NCI-H2107 treated with DMSO at 0.1 percent for 48 hours (cell line): ENCODE data around the gene SLC7A10.
A peak's percentile ranks its signal among the peaks of the same experiment; 100 is the strongest.
"Not testable (repeated sequence)": the region's sequence is repeated elsewhere in the genome, so short reads cannot be mapped to it uniquely, and the experiment has no call there.

ENCODE experiments used
- DNase-seq: peaks from one replicate; lab custom pipeline; 2025; ENCODE audit not compliant: unreplicated experiment; lab: John Stamatoyannopoulos, UW

SLC7A10 gene

DNA sequence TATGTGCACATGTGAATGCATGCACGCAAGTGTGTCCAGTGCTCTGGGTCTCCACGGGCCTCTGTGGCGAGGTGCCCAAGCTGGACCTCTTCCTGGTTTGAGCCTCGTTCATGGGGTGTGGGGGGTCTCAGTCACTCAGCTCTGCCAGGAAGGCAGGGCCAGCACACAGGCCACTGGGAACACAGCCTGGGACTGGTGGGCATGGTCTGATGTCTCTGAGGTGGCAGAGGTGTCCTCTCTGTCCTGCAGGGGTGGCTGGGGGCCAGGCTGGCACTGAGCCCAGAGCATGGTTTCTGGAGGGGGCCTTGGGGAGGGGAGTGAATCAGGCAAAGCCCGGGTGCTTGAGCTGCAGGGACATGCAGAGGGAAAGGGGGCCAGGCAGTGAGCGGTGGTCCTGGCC is 22.1 kb downstream of the SLC7A10 start:
- DNase-seq, result no peak

DNA sequence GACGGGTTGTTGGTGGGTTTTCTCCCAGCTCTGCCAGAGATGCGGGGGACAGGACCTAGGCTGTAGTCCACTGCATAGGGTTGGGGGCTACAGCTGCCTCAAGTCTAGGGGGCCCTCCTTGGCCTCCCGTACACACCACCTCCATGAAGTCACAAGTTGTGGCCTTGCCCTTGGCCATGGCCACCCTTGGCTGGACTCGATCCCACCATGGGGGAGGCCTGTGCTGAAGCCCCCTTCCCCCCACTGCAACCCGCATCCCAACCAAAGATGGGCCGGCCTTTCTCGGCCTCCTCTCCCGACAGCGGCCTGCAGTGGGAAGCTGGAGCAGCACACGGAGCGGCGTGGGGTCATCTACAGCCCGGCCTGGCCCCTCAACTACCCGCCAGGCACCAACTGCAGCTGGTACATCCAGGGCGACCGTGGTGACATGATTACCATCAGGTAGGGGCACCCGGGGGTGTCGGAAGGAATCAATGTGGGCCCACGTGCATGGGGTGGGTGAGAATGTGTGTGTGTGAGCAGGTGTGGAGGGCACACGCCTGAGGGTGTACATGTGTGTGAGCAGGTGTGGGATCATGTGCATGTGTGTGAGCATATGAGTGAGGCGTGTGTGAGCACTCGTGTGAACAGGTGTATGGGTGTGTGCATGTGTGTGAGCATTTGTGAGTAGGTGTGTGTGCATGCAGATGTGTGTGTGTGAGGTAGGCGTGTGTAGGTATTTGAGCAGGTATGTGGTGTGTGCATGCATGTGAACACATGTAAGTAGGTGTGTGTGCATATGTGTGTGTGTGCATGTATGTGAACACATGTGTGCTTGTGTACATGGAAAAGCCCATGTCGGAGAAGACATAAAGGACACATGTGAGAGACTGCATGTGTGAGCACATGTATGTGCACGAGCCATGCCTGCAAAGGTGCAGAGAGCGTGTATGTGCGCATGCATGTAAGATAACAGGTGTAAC is 22.8 kb downstream of the SLC7A10 start:
- no peak for DNase-seq

DNA sequence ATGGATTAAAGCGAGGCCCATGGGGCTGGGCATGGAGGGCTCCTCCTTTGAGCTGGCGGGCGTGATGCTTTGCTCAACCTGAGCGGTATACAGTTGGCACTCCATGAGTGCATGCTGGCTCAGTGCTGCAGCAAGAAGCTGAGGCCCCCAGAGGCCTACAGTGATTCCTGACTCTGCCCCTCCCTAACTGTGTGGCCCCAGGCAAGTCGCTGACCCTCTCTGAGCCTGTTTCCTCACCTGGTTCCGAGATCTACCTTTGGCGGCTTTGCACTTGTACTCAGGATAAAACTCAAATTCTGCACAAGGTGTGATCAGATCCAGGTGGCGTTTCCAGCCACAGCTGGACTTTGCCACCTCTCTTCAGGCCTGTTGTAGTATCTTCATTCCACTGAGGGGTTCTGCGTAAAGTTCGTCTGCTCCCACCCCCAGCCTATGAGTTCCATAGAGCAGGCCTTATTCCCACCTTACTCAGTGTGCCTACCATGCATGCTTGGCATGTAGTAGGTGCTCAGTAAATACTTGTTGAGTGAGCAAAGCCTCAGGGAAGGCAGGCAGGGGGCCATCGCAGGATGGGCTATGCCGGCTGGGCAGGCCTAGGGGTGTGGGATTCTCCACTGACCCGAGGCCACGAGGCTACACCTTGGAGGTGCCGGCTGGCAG is 23.6 kb downstream of the SLC7A10 start:
- DNase-seq, result no peak

DNA sequence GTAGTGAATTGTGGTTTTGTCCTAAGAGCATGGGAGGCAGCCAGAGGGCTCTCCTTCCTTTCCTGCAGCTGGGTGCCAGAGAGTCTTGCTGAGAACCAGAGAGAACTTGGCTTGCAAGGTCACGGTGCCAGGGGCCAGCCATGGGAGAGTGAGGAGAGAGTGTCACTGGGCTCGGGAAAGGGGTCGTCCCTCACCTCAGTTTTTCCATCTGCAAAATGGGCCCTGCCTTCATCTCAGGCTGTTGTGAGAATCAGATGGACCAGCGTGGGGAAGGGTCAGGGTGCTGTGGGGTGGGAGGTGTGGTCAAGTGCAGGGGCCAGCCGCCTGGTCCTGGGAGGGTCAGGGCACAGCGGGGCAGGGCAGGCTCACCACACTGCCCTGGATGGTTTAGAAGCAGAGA is 24.2 kb downstream of the SLC7A10 start:
- no peak for DNase-seq

DNA sequence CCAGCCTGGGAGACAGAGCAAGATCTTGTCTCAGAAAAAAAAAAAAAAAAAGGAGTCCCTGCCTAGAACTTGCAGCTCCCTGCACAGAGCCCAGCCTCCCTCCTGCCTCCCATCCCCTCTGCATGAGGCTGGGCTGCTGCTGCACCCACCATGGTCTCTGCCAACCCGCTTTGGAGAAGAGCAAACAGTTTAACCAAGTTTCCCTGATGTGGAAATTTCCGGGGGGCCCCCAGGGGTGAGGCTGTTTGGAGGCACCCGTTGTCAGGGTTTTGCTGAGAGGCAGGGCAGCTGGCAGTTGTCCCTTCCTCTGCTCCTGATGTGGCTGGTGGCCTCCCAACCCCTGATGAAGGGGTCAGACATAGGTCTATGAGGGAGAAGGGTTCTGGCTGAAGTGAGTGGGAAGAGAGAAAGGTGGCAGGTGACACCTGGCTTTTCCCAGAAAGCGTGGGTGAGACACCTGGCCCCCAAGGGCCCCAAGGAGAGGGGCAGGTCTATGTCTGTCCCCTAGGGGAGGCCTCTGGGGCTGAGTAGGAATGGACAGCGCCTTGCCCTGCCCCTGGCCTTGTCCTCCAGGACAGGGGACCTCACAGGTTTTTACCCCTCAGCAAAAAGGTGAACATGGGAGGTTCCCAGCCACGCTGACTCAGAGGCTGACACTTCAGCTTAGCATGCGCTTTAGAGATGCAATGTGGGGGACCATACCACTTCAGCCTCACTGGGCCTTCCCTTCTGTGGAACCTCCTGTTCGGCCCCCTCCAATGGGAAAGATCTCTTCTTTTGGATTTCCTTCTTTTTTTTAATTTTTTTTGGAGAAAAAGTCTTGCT is 26.0 kb downstream of the SLC7A10 start:
- DNase-seq, result no peak

DNA sequence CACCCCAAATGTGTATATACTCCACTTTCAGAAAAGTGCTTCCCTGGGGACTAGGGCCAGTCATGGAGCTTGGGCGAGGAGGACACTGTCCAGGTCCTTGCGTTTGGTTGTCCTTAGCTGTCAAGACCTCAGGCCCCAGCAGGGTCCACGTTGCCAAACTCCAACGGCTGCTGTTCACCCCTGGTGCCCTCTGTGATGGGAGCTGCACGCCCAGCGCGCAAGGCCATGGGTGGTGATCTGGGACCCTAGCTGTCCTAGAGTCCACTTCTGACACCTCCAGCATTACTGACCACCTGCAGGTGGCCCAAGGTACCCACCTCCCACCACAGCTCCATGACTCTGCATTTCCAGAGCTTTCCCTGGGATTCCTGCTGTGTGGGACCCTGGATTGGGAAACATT is 27.5 kb downstream of the SLC7A10 start:
- DNase-seq, result no peak

DNA sequence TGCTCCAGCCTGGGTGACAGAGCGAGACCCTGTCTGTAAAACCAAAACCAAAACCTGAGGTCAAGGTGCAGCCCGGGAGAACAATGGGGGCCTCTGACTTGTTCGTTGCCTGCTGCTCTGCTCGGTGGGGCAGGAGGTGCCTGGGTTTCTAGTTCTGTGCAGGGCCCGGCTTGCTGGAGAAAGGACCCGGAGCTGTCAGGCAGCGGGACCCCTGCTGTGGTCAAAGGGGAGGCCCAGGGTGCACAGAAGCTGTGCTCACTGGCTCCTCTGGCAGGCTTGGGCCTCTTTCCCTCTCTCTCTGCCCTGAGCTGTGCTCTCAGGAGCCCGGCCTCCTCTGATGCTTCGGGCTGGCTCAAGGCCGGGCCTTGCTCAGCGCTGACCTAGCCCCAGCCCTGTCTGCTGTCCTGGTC is 28.1 kb downstream of the SLC7A10 start:
- DNase-seq, result no peak

DNA sequence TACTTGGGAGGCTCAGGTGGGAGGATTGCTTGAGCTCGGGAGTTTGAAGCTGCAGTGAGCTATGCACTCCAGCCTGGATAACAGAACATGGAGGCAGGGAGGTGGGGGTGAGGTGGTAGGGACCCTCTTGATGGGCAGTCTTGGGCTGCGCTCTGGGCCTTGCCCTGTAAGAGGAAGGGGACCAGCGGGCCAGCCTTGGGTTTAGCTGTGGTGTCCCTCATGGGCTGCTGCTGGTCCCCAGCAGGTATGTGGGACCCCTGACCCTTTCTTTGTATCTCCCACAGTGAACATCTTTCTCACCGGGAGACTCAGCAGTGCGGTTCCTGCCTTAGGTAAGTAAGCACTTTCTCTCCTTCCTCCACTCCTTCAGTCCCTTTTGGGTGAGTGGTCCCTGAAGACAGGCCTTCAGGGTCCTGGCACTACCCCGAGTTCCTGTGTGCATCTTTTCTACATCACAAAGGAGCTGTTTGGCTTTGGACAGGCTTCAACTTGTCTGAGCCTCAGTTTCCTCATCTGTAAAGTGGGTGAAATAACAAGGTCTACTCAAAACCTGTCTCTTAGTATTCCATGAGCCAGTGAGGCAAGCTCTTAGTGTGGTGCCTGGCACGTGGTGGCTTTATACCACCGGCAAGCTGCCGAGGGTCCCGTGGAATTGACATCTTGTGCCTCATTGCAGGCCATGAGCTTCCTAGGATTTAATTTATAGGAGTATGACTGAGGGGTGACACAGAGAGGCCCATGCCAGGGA is 29.0 kb downstream of the SLC7A10 start:
- DNase-seq, result no peak

DNA sequence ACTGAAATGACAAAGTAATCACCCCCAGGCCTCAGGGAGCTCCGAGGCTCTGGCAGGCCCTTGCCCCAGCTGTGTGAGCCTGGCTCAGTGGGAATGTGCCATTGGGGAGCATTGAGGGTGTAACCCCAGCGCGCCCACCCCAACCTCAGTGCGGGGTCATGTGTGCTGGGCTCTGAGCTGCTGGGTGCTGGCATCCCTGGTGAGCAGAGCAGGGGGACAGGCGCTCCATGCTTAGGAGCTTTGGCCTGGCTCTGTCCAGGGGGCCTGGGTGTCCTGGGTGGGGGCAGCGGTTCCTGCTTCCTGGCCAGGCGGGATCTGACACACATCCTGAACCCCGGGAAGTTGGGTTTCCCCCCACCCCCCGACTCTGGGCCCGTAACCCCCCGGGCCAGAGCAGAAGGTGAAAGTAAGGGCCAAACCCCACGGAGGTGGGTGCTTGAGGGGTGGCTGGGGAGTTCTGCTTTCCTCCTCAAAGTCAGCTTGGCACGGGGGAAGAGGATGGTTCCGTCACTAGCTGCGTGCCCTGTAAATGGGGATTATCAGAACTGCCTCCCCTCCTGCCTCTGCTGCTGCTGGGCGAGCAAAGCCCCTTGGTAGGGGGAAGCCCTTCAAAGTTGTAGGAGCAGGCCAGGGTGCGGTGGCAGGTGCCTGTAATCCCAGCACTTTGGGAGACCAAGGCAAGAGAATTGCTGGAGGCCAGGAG is 29.9 kb downstream of the SLC7A10 start:
- DNase-seq, result no peak

DNA sequence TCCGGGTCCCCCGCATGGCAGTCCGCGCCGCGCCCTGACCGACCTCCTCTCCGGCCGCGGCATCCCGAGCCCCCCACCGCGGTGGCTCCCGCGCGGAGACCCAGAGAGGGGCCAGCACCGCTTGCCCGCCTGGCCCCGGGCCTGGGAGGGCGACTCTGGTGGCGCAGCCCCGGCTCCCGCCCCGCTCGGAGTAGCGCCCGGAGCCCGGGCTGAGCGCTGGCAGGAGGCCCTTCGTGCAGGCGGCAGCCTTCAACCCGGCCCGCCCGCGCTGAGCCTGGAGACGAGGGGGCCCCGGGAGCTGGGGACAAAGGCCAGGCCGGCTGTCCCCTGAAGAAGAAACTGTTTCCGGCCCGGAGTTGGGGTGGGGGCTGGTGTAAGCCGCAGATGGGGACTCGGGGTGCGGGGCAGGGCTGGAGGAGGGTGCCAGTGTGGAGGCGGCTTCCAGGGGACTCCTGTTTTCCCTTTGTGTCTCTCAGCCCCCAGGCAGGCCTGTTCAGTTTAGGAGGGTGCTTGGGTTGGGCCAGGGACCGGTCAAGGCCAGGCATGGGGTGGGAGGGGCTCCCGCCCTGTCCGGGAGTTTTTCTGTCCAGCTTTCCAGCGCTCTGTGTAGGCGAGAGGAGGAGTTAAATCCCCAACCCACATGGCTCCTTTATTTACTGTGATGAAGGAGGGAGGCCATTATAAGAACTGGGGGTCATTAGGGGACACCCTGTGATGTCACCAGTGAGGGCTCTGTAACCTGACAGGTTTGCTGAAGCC is 30.6 kb downstream of the SLC7A10 start:
- DNase-seq, result no peak

DNA sequence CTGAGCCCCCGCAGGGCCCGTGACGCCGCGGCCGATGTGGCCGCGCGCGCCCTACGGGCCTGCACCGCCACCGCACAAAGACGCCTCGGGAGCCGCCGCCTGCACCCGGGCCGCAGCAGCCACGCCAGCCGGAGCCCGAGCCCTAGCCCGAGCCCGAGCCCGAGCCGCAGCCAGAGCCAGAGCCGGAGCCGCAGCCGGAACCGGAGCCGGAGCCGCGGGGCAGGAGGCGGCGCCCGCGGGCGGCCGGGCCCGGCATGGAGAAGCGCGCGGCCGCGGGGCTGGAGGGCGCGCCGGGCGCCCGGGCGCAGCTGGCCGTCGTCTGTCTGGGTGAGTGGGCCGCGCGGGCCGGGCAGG is 31.1 kb downstream of the SLC7A10 start:
- no peak for DNase-seq

DNA sequence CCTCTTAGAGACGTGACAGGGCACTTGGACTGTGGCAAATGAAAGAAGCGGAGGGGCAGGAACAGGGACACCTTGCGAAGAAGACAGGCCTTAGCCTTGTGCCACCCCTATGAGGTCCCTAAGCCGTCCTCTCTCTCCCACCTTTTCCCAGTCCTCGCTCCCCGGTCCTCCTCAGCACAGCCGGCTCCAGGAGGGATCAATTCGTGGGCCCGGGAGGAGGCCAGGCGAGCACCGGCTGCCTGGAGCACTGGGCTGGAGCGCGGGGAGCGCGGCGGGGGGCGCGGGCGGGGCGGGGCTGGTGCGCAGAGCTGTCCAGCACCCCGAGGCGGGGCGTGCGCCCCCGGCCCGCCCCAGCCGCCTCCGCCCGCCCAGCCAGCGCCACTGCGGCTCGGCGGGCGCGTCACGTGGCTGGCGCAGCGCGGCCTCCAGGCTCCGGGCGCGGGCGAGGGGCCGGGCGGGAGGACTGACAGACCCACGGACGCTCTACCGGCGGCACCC is 31.7 kb downstream of the SLC7A10 start, which contains the start of gene LRP3:
Gene LRP3, plus strand, starts transcription at position 466 of the 498 bp plus-strand sequence. CDS start 456 bp downstream, outside the sequence.
- peak; percentile 5 for DNase-seq

DNA sequence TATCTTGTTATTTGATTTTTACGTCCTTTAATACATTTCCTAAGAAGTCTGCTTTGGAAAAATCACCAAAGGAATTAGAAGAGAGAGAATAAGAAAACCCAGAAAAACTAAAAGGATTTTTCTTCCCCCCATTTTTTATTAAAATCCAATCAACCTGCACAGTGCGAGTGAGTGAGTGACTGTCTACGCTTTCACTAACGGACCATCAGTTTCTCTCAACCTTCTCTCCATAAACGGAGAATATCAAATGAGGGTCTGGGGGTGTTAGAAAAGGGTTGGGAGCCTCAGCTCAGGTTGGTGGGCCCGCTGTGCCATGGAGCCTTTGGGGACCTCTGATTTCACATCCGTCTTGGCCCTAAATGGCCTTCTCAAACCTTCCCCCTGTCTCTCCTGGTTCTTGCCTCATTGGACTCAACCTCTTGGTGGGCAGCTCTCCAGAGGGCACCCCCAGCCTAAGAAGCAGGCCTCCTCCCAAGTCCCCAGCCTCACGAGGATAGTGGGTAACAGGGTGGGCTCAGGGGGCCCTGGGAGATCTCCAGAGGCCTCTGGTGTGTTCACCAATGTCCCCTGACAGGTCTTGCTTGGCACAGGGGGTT is 32.3 kb downstream of the SLC7A10 start:
- DNase-seq, result no peak

DNA sequence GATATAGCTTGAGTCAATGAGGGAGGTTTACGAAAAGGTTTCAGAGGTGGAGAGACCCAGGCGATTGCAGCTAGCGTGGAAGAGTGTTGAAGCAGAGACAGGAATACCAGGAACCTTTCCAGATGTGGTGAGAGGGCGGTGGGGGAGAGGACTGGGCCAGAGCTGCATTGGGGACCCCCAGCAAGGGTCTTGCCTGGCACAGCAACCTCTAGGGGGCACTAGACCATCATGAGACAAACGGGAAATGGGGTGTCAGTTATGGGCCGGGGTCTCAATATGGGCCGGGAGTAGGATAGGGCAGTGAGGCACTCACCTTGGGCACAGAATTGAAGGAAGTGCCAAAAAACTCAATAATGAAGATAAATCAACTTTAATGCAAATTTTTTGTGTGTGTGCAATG is 33.6 kb downstream of the SLC7A10 start:
- DNase-seq, result no peak

DNA sequence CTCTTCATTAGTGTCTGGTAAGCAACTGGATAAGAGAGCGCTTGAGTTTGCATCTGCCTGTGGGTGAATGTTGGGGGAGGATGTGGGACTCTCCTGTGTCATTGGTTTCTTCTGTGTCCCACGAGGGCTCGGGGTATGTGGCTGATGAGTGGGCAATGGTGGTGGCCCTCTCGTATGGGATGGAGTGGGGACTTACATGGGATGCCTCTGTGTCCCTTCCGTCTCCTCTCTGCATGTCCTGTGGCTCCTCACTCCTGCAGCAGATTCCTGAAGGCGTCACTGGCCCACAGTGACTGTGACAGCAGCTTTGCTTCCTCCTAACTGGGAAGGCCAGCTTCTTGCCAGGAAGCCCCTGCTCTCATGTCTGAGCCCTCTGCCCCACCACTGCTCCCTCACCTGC is 34.1 kb downstream of the SLC7A10 start:
- DNase-seq, result no peak

DNA sequence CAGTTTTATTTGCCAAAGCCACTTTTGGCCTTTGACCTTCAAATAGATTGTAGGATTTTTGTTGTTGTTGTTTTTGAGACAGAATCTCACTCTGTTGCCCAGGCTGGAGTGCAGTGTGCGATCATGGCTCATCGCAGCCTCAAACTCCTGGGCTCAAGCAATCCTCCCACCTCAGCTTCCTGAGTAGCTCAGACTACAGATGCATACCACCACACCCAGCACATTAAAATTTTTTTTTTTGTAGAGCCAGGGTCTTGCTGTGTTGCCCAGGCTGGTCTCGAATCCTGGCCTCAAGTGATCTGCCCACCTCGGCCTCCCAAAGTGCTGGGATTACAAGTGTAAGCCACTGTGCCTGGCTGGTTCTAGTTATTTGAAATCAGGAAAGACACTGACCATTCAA is 34.6 kb downstream of the SLC7A10 start:
- not testable (repeated sequence) for DNase-seq

DNA sequence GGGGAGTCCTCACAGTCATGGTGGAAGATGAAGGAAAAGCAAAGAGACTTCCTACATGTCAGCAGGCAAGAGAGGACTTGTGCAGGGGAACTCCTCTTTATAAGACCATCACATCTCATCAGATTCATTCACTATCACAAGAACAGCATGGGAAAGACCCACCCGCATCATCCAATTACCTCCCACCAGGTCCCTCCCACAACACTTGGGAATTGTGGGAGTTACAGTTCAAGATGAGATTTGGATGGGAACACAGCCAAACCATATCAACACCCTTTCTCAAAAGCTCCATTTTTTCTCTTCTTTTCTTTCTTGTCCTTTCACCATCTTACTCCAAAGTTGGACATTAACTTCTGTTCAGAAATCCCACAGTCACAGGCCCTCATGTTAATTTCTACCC is 36.2 kb downstream of the SLC7A10 start:
- DNase-seq, result no peak

DNA sequence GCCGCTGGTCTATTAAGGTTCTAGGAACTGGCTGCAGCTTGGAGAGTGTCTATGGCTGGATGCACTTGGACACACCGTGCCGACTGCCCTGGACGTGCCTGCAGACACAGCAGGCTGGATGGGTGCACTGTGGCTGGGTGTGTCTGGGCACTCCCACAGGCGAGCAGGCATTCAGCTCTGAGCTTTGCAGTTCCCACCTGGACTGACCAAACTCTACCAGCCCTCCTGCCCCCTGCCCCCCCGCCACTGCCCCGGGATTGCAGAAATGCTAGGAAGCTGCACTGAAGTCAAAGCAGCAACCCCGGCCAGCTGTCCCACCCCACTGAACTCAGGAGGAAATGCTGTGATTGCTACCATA is 38.5 kb downstream of the SLC7A10 start:
- no peak for DNase-seq
